CD14-positive monocyte (primary cell): ENCODE results near the gene GFM1. TPM values are rescaled to one million over a fixed set of nuclear protein-coding genes. Genes with fewer than 3 reads are reported as not detected.

Experiments
- DNase-seq, 3 donors: peaks; one replicate each; pipeline ENCODE4 v3.0.0-alpha.2; 2011 to 2022
- H2AFZ ChIP-seq: 2 replicates; pipeline ENCODE4 v1.6.0; 2012; ENCODE audit warnings: mild to moderate bottlenecking, low read depth, low read length, inconsistent platforms; ENCODE audit not compliant: insufficient read depth, poor library complexity, severe bottlenecking
- H3K27ac ChIP-seq, 2 donors: 1 replicate in 1 of 2; 2 replicates in 1 of 2; pipeline ENCODE4 v1.5.1; 2012 to 2013; ENCODE audit warnings: low read length in 2 of 2, control low read depth in 1 of 2, inconsistent platforms in 1 of 2, low read depth in 1 of 2, mild to moderate bottlenecking in 1 of 2
- H3K27me3 ChIP-seq, 2 donors: one replicate each; pipeline versions ENCODE4 v1.6.0 to v1.6.1; 2011 to 2013; ENCODE audit warnings: low read length in 2 of 2; ENCODE audit not compliant: control insufficient read depth in 2 of 2, insufficient read depth in 2 of 2
- H3K36me3 ChIP-seq, 2 donors: replicated peaks in 1 of 2; 1 replicate in 1 of 2; 2 replicates in 1 of 2; pipeline versions ENCODE4 v1.5.1 to v1.6.1; 2012 to 2013; ENCODE audit warnings: low read length in 2 of 2, control low read depth in 1 of 2, inconsistent platforms in 1 of 2, mild to moderate bottlenecking in 1 of 2; ENCODE audit not compliant: insufficient read depth in 2 of 2, control insufficient read depth in 1 of 2
- H3K4me1 ChIP-seq, 2 donors: 1 replicate in 1 of 2; 2 replicates in 1 of 2; pipeline versions ENCODE4 v1.5.1 to v1.6.1; 2012 to 2013; ENCODE audit warnings: low read length in 2 of 2, control low read depth in 1 of 2, inconsistent platforms in 1 of 2, mild to moderate bottlenecking in 1 of 2, moderate library complexity in 1 of 2; ENCODE audit not compliant: insufficient read depth in 2 of 2, control insufficient read depth in 1 of 2
- H3K4me2 ChIP-seq: replicated peaks from 2 replicates; pipeline ENCODE3; 2012; ENCODE audit warnings: low read length, moderate library complexity, mild to moderate bottlenecking; ENCODE audit not compliant: poor library complexity, severe bottlenecking; ENCODE audit errors: extremely low read depth
- H3K4me3 ChIP-seq, 3 experiments: fragments of 200-600 bp in 1 of 3; sonication (generic) in 1 of 3; replicated peaks in 1 of 3; 1 replicate in 2 of 3; 2 replicates in 1 of 3; pipeline ENCODE4 v1.5.1; 2011 to 2013; ENCODE audit warnings: low read length in 3 of 3, mild to moderate bottlenecking in 3 of 3, control low read depth in 2 of 3, low read depth in 2 of 3, inconsistent platforms in 1 of 3, moderate library complexity in 1 of 3
- H3K79me2 ChIP-seq: 2 replicates; pipeline ENCODE4 v1.6.0; 2012; ENCODE audit warnings: mild to moderate bottlenecking, control low read depth, inconsistent platforms, low read length, moderate library complexity; ENCODE audit not compliant: insufficient read depth
- H3K9ac ChIP-seq: 2 replicates; pipeline ENCODE4 v1.6.0; 2017; ENCODE audit warnings: low read length, mild to moderate bottlenecking; ENCODE audit not compliant: insufficient read depth, poor library complexity, severe bottlenecking
- H3K9me3 ChIP-seq, 2 donors: replicated peaks in 1 of 2; 1 replicate in 1 of 2; 2 replicates in 1 of 2; pipeline versions ENCODE4 v1.5.1 to v1.6.1; 2012 to 2013; ENCODE audit warnings: low read length in 2 of 2, control low read depth in 1 of 2; ENCODE audit not compliant: control insufficient read depth in 1 of 2, insufficient read depth in 1 of 2
- H4K20me1 ChIP-seq: 2 replicates; pipeline ENCODE4 v1.6.0; 2012; ENCODE audit warnings: mild to moderate bottlenecking, low read length, control low read depth, moderate library complexity; ENCODE audit not compliant: insufficient read depth
- H3K27ac Mint-ChIP-seq, 7 donors: one replicate each; pipeline ENCODE4 v1.8.0; 2020; ENCODE audit warnings: mild to moderate bottlenecking in 7 of 7, mixed read lengths in 7 of 7, moderate library complexity in 6 of 7, inconsistent platforms in 2 of 7
- H3K27me3 Mint-ChIP-seq, 3 donors: one replicate each; pipeline ENCODE4 v1.8.0; 2021 to 2022; ENCODE audit warnings: low read depth in 3 of 3, mild to moderate bottlenecking in 3 of 3, mixed read lengths in 3 of 3, moderate library complexity in 3 of 3, inconsistent platforms in 1 of 3
- H3K36me3 Mint-ChIP-seq, 2 donors: one replicate each; pipeline ENCODE4 v1.8.0; 2020; ENCODE audit warnings: mixed read lengths in 2 of 2, inconsistent platforms in 1 of 2, mild to moderate bottlenecking in 1 of 2
- H3K4me1 Mint-ChIP-seq: one replicate; pipeline ENCODE4 v1.8.0; 2020; ENCODE audit warnings: mild to moderate bottlenecking, mixed read lengths
- H3K4me3 Mint-ChIP-seq, 2 donors: one replicate each; pipeline ENCODE4 v1.8.0; 2020; ENCODE audit warnings: mild to moderate bottlenecking in 2 of 2, mixed read lengths in 2 of 2, moderate library complexity in 1 of 2
- H3K9me3 Mint-ChIP-seq, 7 donors: one replicate each; pipeline ENCODE4 v1.8.0; 2020 to 2022; ENCODE audit warnings: mixed read lengths in 7 of 7, mild to moderate bottlenecking in 6 of 7, moderate library complexity in 6 of 7, inconsistent platforms in 2 of 7
- WGBS: methylation state at CpG from one replicate; pipeline ENCODE4 v1.1.5; 2013; ENCODE audit warnings: missing lambda C conversion rate; ENCODE audit not compliant: insufficient coverage; 5-methylcytosine and 5-hydroxymethylcytosine counted together
- intact Hi-C, 2 donors: fragments of 100-400 bp; cut with micrococcal nuclease; formaldehyde crosslinking; loops; one replicate each; pipeline versions ENCODE4 v1.15.0 to v1.15.1; 2023
- polyA plus RNA-seq, 3 donors: library from polyadenylated mRNA; depleted of rRNA in 1 of 3; unstranded in 2 of 3; stranded (reverse) in 1 of 3; fragments of 300-500 nt in 2 of 3; fragments of >200 nt in 1 of 3; fragmentation: Illumina TruSeq in 2 of 3; gene quantifications; 1 replicate in 2 of 3; 2 replicates in 1 of 3; pipeline ENCODE4 v1.2.3, GENCODE V29; 2012 to 2021
- TF ChIP-seq, protein P1 (sequence below): fragments of 200-600 bp; IDR thresholded peaks from one replicate; pipeline ENCODE4 v1.8.0; 2022; ENCODE audit warnings: antibody characterized with exemption, mild to moderate bottlenecking

The GFM1 gene
- polyA plus RNA-seq, 3 donors, result 11.2 to 21.3 (median 18.5) TPM

DNA sequence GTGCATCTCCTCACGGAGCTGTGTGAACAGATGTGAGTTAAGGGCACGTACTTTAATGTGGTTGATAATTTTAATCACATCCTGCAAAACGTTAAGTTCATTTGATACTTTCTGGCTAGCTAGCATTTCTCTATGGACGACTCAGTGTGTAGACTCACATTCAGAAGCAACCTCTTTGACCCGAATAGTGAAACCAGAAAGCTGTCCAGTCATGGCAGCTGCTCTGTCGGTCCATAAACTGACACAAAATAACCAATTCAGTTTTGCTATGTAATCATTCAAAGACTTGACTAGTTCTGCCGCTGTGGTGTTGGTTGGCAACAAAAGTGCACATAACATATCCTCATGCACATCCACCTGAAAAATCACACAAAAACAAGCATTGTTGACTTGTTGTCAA is 3.7 kb upstream of the GFM1 start:
- WGBS, result 94% methylated on average over 5 of the region's 7 CpGs
- peaks cover 12% of the 10 kb centered on the region for H3K79me2 ChIP-seq
- H3K4me1 Mint-ChIP-seq, result peaks cover 10% of the 10 kb centered on the region
- H3K4me1 ChIP-seq, result peaks cover 8 to 9% of the 10 kb centered on the region in 2 donors
- DNase-seq, result no peak
- no peaks in the 10 kb centered on the region for H3K36me3 Mint-ChIP-seq
- H3K9me3 ChIP-seq, result no peaks in the 10 kb centered on the region
- intact Hi-C loops, result loop anchor here in 1 of 2 donors (5.0 kb wide), 1 partner anchor 152 kb away; no protein-coding TSS in a partner anchor
- peaks cover 0 to 4% (median 0%) of the 10 kb centered on the region in 3 donors for H3K27me3 Mint-ChIP-seq
- no peak overlapping the region for H2AFZ ChIP-seq
- H3K27ac ChIP-seq, result no peak overlapping the region
- H3K4me3 ChIP-seq, result no peak overlapping the region
- no peak overlapping the region for H3K27ac Mint-ChIP-seq
- H3K9ac ChIP-seq, result no peak overlapping the region
- H3K4me3 Mint-ChIP-seq, result no peak overlapping the region
- TF ChIP-seq, protein P1, sequence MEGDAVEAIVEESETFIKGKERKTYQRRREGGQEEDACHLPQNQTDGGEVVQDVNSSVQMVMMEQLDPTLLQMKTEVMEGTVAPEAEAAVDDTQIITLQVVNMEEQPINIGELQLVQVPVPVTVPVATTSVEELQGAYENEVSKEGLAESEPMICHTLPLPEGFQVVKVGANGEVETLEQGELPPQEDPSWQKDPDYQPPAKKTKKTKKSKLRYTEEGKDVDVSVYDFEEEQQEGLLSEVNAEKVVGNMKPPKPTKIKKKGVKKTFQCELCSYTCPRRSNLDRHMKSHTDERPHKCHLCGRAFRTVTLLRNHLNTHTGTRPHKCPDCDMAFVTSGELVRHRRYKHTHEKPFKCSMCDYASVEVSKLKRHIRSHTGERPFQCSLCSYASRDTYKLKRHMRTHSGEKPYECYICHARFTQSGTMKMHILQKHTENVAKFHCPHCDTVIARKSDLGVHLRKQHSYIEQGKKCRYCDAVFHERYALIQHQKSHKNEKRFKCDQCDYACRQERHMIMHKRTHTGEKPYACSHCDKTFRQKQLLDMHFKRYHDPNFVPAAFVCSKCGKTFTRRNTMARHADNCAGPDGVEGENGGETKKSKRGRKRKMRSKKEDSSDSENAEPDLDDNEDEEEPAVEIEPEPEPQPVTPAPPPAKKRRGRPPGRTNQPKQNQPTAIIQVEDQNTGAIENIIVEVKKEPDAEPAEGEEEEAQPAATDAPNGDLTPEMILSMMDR, result no peak
- peaks cover 0 to 6% (median 0%) of the 10 kb centered on the region in 7 donors for H3K9me3 Mint-ChIP-seq
- no peaks in the 10 kb centered on the region for H3K27me3 ChIP-seq
- no peak overlapping the region for H3K4me2 ChIP-seq
- no peaks in the 10 kb centered on the region for H4K20me1 ChIP-seq
- H3K36me3 ChIP-seq, result no peaks in the 10 kb centered on the region

DNA sequence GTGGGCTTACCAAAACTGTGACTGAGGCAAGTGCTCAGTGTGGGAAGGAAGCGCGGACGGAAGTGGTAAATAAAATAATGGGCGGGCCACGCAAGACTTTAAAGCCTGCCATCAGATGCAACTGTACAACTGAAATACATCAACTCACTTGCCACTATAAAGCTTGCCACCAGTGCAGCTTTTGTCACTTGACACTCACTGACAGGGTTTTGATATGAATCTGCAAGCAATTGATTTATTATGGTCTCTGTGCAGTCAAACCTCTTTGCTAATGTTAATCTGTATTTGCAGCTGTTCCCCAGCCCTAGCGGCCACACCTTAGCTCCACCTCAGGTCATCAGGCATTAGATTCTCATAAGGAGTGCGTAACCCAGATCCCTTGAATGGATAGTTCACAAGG is 2.3 kb upstream of the GFM1 start:
- peaks cover 15% of the 10 kb centered on the region for H3K4me1 Mint-ChIP-seq
- no peak for DNase-seq
- peaks cover 0 to 4% (median 0%) of the 10 kb centered on the region in 7 donors for H3K9me3 Mint-ChIP-seq
- no peak overlapping the region for H2AFZ ChIP-seq
- no peak overlapping the region for H3K4me3 ChIP-seq
- H3K36me3 Mint-ChIP-seq, result peaks cover 8 to 10% of the 10 kb centered on the region in 2 donors
- H3K27me3 Mint-ChIP-seq, result peaks cover 0 to 4% (median 0%) of the 10 kb centered on the region in 3 donors
- no peaks in the 10 kb centered on the region for H4K20me1 ChIP-seq
- H3K27me3 ChIP-seq, result no peaks in the 10 kb centered on the region
- H3K4me2 ChIP-seq, result no peak overlapping the region
- H3K27ac ChIP-seq, result no peak overlapping the region
- peaks cover 8 to 9% of the 10 kb centered on the region in 2 donors for H3K4me1 ChIP-seq
- H3K36me3 ChIP-seq, result peaks cover 5 to 10% of the 10 kb centered on the region in 2 donors
- TF ChIP-seq, protein P1, result no peak
- no peak overlapping the region for H3K9ac ChIP-seq
- no peak overlapping the region for H3K4me3 Mint-ChIP-seq
- no peaks in the 10 kb centered on the region for H3K9me3 ChIP-seq
- WGBS, result no CpG with 5 or more reads among the region's 7 CpGs
- H3K27ac Mint-ChIP-seq, result no peak overlapping the region
- H3K79me2 ChIP-seq, result peaks cover 18% of the 10 kb centered on the region
- intact Hi-C loops, result loop anchor here in 1 of 2 donors (5.0 kb wide), 1 partner anchor 150 kb away; no protein-coding TSS in a partner anchor
